OCI-LY3 (cell line): ENCODE data around the gene BRSK1.

ENCODE experiments used
- EZH2phosphoT487 ChIP-seq: fragments of 200-600 bp; shearing (Covaris generic); IDR thresholded peaks from 2 replicates; pipeline ENCODE4 v1.6.1; 2018; ENCODE audit warnings: antibody characterized with exemption, mixed run types, low read depth
- TF ChIP-seq, protein P1 (sequence below): fragments of 200-600, 300-600 bp; sonication (generic); IDR thresholded peaks from 2 replicates; pipeline ENCODE4 v1.5.1; 2014; ENCODE audit warnings: antibody characterized with exemption, low read length, low read depth

DNA sequence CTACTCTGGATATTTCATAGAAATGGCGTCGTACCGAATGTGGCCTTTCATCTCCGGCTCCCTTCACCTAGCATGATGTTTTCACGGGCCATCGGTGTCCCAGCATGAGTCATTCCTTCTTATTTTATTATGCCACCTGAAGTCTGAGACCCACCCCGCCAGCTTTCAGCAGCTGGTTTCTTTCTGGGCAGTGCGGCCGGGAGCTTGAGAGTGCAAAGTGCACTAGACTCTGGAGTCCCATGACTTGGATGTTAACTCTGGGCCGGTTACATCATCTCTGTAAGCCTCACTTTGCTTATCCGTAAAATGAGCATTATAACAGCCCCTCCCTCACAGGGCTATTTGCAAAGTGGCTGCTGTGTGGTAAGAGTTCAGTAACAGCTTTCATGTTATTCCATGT is 50.1 kb downstream of the BRSK1 start:
- TF ChIP-seq, protein P1, sequence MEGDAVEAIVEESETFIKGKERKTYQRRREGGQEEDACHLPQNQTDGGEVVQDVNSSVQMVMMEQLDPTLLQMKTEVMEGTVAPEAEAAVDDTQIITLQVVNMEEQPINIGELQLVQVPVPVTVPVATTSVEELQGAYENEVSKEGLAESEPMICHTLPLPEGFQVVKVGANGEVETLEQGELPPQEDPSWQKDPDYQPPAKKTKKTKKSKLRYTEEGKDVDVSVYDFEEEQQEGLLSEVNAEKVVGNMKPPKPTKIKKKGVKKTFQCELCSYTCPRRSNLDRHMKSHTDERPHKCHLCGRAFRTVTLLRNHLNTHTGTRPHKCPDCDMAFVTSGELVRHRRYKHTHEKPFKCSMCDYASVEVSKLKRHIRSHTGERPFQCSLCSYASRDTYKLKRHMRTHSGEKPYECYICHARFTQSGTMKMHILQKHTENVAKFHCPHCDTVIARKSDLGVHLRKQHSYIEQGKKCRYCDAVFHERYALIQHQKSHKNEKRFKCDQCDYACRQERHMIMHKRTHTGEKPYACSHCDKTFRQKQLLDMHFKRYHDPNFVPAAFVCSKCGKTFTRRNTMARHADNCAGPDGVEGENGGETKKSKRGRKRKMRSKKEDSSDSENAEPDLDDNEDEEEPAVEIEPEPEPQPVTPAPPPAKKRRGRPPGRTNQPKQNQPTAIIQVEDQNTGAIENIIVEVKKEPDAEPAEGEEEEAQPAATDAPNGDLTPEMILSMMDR: no peak
- no peak for TF ChIP-seq EZH2phosphoT487
